Renal cortical epithelial cell (primary cell): ENCODE data around the gene TCEA3. TPM values are rescaled to one million over a fixed set of nuclear protein-coding genes. Genes with fewer than 3 reads are reported as not detected.

Experiments used
- DNase-seq: peaks from one replicate; pipeline ENCODE4 v3.0.0-alpha.2; 2011; ENCODE audit warnings: low read depth
- total RNA-seq: library from RNA; depleted of rRNA; stranded (reverse); fragments of >200 nt; gene quantifications from 2 replicates; pipeline ENCODE4 v1.2.3, GENCODE V29; 2014

TCEA3 gene
- total RNA-seq, result 4.2 and 9.6 TPM in 2 replicates

DNA sequence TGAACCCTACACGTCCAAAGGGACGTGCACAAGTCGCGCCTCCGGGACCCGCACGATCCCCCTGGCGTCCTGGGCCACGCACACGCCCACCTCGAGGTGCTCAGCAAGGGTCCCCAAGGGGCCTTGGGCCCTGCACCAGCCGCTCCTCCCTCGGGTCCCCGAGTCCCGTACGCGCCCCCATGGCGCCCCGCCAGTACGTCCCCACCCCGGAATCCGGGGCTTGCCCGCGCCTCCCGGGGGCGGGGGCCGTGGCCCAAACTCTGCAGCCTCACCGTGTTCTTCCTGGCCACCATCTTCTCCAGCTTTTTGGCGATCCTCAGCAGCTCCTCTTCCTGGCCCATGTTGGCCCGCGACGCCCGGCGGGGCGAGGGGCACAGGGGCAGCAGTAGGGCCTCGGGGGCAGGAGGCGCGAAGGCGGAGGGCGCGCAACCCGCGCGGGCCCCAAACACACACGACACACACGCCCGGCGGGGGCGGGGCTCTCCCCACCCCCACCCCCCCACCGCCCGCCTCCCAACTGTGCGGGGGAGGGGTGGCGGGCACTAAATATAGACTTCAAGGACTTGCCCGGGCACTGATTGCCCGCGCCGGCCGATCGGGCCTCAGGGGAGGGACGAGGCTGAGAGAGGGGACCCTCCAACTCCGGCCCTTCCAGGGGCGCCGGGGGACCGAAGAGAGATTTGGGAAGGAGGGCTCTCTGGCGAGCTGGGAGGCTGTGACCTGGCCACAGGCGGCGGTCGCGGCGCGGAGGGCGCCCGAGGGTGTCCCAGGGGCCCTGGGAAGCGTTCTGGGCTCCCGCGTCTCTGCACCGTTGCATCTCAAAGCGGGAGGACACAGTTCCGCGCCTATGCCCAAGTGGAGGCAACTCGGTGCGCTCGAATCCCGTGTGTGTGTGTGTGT is at the start of gene TCEA3:
TCEA3 (minus strand) TSS at position 456 of the 900 bp plus-strand sequence; CDS start at position 341, 115 bp downstream.
- no peak for DNase-seq

- DNase-seq, result peak; percentile 98
Measured at GRCh38 chr1:23473037-23473800, 48.7 kb upstream of the TCEA3 start.

DNA sequence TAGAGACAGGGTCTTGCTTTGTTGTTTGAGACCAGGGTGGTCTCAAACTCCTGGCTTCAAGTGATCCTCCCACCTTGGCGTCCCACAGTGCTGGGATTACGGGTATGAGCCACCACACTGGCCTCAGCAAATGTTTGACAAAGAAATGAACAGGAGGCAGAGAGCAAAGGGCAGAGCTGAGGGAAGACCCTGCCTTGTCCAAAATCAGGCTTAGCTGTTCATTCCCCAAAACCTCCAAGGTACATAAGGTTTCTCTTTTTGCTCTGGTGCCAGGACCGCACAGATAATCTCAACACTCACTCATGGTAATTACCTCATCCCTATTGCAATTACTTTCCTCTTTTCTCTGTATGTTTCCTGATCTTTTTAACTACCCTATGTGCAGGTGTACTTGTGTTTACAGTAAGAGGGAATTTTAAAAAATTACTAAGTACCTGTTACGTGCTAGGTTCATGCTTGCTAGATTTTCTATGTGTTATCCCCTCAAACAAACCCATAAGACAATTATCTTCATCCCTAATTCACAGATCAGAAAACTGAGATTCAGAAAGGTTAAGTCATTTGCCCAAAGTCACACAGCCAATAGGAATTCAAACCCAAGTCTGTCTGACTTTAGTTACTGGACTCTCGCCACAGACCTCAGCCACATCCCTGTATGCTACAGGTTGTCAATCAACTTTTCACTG is 47.9 kb upstream of the TCEA3 start:
- no peak for DNase-seq

GRCh38 chr1:23471473-23472075 is 47.0 kb upstream of the TCEA3 start:
- no peak for DNase-seq

DNA sequence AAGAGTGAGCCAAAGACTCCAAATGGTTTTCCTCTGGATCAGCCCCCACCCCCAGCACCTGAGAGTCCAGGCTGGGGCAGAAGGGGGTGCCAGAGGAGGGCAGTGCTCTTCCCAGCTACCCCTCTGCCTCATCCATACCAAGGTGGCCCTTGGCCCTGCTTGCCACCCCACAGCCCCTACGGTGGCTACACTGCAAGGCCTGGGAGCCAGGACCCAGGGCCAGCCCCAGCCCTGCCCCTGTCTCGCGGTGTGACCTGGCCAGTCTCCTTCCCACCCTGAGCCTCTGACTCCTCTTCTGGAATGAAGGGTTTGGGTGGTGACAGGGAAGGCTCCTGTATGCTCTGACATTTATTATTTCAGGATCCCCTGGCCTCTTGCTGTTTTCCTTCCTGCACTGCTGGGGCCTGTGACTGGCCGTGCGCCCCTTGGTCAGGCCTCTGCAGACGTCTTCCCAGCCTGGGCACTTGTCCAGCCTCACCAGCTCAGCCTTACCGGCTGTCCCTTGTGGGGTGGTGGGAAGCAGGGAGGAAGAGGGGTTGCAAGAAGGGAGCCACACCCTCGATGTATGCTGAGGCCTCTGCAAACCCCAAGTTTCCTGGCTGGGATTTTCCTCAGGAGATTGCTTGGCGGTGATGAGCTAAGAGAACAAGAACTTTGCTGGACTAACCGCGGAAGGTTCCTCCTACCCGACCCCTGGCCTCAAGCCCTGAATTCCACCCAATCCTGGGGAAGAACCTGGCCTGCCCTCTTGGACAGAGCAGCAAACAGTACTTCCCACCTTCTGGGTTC is 45.9 kb upstream of the TCEA3 start:
- peak; percentile 84 for DNase-seq

GRCh38 chr1:23469372-23469982 is 44.9 kb upstream of the TCEA3 start:
- DNase-seq, result no peak

GRCh38 chr1:23466423-23466989 is 42.0 kb upstream of the TCEA3 start:
- no peak for DNase-seq

- DNase-seq, result no peak
Measured at GRCh38 chr1:23463286-23463685, 38.7 kb upstream of the TCEA3 start.

- no peak for DNase-seq
Measured at GRCh38 chr1:23462766-23463165, 38.2 kb upstream of the TCEA3 start.

- no peak for DNase-seq
Measured at GRCh38 chr1:23461050-23461449, 36.5 kb upstream of the TCEA3 start.

GRCh38 chr1:23460519-23460918 is 36.0 kb upstream of the TCEA3 start:
- DNase-seq, result no peak

DNA sequence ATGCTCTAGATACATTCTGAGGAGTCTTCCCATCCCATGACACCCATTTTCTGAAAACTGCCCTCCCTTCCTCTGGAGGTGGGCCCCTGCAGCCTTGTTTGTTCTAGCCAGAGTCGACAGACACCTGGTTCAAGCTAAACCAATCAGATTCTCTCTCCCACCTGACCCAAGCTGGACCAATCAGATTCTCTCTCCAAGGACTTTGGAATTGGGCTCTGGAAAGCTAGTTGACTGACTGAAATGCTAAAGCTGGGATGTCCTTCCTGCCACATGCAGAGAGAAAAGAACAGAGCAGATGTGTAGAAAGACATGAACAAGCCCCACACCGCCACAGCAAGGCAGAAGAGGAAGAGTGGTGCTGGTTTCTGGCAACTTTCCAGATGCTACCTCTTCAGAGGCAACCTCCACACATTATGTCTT is 34.8 kb upstream of the TCEA3 start:
- DNase-seq, result no peak

DNA sequence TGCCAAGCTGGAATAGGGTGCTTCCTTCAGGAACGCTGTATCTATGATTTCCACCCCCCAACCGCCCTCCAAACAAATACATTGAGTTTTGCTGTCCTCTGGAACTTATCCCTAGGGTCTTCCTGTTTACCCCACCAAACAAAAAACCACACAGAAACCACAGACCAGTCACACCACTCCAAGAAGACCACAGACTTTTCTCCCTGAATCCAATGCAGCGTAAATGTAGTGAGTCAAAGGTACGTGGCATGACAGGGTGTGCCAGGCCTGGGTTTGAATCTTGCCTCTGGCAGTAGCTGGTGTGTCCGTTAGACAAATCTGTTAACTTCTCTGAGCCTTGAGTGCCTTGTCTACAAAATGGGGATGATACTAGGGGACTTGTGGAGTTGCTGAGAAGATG is 31.7 kb upstream of the TCEA3 start:
- no peak for DNase-seq

DNA sequence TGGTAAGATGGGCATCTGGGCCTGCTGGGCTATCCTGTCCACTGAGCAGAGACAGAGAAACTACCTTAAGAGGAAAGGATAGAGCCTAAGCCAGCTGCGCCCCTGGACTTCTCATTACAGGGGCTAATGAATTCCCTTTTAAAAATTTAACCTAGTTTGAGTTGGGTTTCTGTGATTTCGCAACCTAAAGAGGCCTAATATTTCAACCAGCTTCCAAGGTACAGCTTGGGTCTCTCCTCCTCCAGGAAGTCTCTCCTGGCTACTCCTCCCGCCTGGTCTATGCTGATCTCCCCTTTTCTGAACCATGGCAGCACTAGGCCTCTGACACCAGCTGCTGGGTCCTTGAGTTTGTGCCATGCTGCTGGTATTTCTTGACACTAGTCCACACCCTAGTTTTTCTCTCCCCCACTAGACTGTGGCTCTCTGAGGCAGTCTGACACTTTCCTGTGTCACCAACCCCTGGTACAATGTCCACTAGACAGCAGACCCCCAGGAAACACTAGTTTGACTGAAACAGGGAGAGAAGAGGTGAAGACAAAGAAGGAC is 29.0 kb upstream of the TCEA3 start:
- no peak for DNase-seq

DNA sequence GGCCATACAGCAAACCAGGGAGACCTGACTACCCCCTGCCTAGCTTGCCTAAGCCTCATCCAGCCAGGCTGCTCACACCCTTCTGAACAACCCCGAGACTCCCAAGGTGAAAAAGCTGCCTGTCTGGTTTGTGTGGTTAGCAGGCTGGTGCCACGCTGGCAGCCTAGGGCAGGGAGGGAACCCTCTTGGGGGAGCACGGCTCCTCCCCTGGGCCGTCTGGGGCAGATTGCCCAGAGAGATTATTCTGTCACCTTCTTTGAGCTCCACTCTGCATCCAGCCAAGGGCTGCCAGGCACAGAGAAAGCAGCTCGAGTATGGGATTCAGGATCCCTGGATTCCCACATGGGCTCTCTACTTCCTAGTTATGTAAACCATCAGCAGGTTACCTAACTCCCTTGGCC is 27.5 kb upstream of the TCEA3 start:
- DNase-seq, result peak; percentile 34

DNA sequence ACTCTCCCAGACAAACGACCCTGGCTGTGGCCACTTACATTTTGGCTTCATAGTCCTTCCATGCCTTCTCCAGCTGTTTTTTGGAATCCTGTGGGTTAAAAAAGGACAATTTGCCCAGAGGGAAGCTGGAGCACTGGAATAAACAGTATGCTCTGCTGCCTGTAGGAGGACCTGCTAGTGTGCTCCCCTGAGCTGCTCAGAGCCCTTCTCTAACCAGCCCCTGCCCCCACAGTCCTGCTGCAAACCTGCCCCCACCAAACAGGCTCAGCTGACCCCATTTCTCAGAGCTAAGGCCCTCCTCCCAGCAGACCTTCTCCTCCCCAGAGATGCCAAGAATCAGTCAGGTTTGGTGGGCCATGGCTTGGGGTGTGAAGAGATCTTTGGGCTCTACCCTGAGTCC is 26.9 kb upstream of the TCEA3 start:
- no peak for DNase-seq

DNA sequence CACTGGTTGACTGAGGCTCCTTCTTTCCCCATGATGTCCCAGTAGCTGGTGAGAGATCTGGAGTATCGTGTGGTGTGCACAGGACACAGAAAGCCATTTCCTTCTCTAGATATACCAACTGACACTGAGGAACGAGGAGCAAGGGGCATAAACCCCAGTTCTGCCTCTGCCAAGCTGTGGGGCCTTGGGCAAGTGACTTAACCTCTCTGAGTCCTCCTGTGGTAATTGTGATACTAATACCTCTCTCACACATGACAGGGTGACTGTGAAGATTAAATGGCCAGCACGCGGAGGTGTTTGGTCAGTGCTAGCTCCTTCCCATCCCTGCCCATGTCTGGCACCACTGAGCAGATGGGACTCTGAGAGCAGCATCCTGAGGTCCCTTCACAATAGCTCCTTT is 26.3 kb upstream of the TCEA3 start:
- no peak for DNase-seq

DNA sequence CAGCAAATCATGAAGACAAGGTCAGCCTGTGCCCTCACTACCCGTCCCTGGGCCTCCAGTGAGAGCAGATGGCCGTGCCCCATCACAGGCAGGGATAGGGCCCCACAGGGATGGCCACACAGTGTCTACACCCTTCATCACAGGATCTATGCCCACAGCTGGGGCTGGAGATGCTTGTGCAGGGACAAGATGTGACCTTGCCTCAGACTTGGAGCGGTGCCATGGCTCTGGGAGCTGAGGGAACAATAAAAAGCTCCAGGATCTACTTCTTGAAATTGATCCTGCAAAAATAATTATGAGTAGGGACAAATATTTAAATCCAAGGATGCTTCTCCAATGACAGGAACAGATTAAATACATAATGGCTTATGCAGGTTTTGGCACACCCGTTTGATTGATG is 25.4 kb upstream of the TCEA3 start:
- DNase-seq, result no peak

GRCh38 chr1:23449306-23449705 is 24.8 kb upstream of the TCEA3 start:
- DNase-seq, result no peak

GRCh38 chr1:23448846-23449245 is 24.3 kb upstream of the TCEA3 start:
- DNase-seq, result no peak
